ENCODE measurements around the gene TEX2.

GRCh38 chr17:64247836-64248235, 15.2 kb downstream of the TEX2 start:
- TF ChIP-seq CTCF (IDR thresholded peaks at IDR 0.05): no peak
- TF ChIP-seq POLR2A (IDR thresholded peaks at IDR 0.05): no peak

Measured in Peyer's patch (tissue), 4 donors.